Effector CD4-positive, alpha-beta T cell (primary cell): ENCODE measurements around the gene SHE.
"Not testable (repeated sequence)": the region's sequence is repeated elsewhere in the genome, so short reads cannot be mapped to it uniquely, and the experiment has no call there.

ENCODE experiments used
- DNase-seq: peaks from one replicate; pipeline ENCODE4 v3.0.0-alpha.2; 2020

The SHE gene

GRCh38 chr1:154512760-154513159, 10.5 kb upstream of the SHE start:
- no peak for DNase-seq

GRCh38 chr1:154503898-154504297, 1.7 kb upstream of the SHE start:
- no peak for DNase-seq

- no peak for DNase-seq
Observed at GRCh38 chr1:154502744-154503115, 518 bp upstream of the SHE start.

DNA sequence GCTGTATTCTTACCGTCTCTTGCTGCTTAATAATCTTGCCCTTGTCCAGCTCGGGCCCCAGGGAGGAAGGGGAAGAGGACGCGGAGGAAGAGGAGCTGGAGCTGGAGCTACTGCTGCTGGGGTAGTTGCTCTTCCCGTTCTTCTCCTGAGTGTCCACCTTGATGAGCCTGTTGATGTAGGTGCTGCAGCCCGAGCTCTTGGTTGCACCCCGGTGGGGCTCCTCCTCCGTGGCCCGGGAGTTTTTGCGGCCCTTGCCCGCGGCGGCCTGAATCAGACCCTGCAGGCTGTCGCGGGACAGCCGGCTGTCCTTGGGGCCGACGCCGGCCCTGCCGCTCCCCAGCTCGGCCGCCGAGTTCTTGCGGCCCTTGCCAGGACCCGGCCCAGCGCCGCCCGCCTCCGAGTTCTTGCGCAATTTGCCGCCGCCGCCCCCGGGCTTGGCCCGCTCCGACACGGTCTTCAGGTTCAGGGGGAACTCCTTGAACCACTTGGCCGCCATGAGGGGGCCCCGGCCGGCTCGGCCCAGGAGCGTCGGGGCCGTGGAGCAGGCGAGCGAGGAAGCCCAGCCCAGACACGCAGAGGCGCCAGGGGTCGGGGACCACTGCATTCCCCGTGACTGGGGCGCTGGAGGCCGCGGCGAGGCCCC, 668 bp downstream of the SHE start:
- DNase-seq: no peak

DNA sequence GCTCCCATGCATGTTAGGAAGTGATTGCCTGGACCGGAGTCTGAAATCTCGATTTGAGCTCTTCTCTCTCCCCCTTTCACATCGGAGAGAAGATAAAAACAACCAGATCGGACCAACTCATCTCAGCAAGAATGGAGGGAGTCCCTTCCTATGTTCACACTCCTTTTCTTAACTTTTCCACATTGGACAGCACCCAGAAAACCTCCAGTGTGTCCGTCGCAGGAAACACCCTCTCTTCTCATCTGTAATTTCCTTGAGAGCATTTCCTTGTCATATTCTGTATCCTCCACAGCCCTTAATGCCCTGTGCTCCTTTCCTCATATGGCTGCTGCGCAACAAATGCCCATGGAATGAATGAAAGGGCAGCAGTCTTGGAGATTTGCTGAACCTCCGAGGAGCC, 1.7 kb downstream of the SHE start:
- no peak for DNase-seq

DNA sequence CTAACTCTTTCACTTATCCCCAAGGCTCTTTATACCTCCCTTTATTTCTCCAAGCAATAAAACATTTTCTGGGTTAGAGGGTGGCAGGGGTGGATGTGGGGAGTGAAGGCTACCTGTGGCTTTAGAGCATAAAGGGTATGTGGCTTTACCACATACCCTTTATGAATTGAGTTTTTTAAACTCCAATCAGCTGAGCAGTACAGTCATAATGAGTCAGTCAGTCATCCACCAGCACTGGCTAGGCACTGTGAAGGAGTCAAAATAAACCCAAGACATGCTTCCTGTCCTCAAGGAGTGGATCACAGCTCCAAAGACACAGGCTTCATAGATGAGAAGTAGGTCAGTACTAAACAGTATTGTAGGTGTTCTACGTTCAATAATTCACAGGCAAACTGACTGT, 2.8 kb downstream of the SHE start:
- no peak for DNase-seq

DNA sequence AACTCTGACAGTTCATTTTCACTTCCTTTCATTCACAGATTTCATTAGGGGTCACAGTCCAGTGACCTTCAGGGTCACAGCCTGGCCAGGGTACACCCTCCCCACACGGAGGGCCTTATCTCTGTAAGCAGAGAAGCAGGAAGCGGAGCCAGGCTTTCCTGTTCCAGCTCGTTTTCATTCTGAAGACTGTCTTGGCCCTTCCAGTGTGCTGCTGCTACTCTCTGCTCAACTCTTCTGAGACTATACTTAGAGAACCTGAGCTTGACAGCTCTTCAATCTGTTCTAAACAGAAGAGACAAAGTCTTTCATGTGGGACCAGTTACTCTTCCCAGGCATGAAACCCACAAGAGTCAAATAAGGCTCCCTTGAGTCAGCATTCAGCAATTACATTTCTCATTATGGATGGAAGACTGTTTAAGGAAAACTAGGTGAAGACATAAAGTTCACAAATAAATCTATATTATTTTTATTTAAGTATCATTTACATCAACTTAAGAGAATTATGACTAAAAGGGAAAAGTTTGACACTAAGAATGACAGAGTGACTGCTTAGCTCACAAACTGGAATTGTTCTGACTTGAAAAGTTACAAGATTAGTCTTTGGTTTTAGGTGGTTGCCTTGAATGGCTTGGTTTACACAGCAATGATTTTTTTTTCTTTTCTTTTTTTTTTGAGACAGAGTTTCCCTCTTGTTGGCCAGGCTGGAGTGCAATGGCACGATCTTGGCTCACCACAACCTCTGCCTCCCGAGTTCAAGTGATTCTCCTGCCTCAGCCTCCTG, 5.0 kb downstream of the SHE start:
- DNase-seq: no peak

DNA sequence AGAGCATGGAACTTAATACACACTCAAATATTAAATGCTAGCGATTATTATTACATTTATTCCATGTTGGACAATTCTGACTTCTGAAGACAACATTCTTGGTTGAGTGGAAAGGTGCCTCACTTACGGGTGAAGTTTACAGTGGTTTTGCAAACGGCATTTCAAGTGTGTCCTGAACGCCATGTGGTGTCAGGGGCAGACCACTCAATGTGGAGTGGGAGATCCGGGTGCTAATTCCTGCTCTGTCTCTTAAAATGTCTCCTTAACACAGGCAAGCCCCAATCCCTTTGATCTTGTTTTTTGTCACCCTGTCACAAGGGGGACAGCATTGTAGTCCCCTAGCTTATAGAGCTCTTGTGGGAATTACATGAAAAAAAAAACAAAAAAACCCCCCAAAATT, 5.8 kb downstream of the SHE start:
- DNase-seq: no peak

DNA sequence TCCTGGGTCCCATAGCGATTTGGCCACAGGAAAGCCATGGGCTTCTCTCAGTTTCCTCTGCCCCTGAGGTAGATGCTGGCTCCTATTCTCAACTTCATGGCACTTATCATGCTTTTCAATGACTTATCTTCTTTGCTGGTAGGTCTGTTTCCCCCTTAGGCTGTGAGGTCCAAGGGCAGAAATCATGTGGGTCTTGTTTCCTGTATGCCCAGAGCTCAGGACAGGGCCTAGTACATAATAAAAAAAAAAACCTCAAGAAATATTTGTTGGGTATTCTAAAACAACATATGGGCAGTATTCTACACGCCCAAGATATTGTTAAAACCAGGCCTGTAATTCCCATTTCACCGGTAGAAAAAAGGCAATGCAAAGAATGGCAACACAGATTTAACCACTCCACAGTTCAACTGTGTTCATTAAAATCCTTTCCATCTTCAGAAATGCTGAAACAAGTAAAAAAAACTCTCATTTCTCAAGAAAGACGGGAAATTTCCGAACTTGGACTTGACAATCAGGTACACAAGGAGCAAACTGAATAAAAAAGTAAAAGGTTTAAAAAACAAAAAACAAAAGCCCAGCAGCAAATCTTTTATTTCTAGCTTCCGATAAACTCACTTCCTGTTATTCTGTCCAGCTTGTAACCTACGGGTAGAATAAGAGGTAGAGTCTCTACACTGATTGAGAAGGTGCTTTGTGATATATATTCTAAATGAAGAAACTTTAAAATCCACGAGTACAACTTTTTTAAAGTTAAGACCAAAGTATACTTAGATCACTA, 6.5 kb downstream of the SHE start:
- no peak for DNase-seq

DNA sequence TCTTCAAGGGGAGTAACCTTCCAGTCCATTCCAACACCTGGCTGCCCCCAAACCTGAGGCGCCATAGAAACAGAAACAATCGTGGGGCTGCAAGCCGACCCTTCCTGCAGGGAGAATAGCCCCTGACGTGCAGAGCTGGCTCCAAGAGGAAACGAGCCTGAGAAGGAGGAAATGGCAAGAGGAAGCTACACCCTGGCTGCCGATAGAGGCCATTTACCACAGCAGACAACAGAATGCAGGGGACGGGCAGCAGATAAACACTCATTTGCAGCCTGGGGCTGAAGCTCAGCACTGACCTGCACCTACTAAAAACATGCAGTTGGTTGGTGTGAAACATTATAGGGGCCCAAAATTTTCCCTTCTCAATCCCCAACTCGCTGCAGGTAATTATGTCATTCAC, 8.9 kb downstream of the SHE start:
- DNase-seq: no peak

DNA sequence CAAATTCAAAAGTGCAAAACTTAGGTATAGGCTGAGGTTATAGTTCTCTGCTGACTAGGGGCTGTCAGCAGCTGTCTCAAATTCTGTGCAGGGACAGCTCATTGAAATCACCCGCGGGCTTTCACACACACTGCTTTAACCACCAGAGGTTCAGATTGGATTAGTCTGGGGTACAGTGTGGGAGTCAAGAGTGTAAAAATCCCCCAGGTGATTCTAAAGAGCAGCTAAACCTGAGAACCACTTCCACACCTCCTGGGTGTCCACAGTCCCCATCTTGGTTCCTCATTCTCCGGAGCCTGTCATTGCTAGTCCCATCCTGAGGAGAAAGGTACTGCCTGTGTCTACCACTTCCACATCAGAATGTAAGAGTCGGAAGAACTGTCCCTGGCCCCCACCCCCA, 10.1 kb downstream of the SHE start:
- no peak for DNase-seq

DNA sequence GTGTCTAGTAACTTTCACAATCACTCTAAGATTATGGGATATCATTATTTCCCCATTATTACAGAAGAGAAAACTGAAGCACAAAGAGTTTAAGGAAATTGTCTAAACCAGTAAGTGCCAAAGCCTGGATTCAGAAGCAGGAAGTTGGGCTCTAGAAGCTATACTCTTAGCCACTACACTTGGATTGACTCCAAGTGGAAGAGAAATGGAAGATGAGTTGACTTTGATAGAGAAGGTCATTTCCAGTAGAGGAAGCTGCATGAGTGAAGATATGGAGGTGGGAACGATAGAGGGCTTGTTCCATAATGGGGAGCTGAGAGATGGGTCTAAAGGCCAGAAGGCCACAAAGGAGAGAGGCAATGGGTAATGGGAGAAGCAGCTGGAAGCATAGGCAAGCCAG, 11.9 kb downstream of the SHE start:
- no peak for DNase-seq

- DNase-seq: no peak
Observed at GRCh38 chr1:154489695-154490274, 12.4 kb downstream of the SHE start.

GRCh38 chr1:154488922-154489321, 13.3 kb downstream of the SHE start:
- no peak for DNase-seq

- DNase-seq: not testable (repeated sequence)
Observed at GRCh38 chr1:154486756-154487155, 15.5 kb downstream of the SHE start.

DNA sequence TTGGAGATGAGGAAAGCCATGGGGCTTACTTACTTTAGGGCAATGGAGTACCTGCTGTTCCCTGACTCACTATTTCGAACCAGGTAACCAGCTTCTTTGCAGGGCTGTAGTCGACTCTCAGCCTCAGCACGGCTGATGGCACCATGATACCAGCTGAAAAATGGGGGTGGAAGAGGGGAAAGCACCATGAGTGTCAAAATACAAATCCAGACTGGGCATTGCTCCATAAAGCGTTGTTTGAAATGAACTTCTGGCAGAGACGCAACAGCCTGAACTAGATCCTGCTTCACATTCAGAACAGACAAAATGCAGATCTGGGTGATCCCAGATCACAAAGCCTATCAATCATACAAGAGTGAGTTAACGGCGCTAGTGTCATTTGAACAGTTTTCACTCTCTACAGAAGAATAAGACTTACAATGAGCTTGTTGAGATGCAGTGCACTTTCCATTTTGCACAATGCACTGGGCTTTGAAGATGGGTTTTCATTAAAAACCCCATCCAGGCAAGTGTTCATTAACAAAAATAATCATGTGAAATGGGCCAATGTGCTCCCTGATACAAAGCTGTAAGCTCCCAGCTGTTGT, 16.2 kb downstream of the SHE start:
- DNase-seq: no peak

DNA sequence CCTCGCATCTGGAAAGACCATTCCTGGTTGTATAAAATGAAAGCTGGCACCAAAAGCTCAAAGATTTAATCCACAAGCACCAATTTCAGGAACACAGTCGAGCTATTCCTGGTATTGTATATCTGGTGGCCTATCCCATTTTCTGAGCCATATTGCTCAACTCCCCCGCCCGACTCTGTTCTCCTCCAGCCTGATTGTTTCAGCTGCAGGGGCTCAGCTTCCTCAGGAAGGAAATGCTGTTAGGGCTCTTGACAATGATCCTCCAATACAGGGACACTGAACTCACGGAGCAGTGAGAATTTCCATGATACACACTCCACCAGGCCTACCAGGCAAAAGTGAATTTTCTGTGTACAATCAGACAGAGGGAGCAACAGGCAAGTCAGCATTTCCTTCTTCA, 17.1 kb downstream of the SHE start:
- DNase-seq: no peak

DNA sequence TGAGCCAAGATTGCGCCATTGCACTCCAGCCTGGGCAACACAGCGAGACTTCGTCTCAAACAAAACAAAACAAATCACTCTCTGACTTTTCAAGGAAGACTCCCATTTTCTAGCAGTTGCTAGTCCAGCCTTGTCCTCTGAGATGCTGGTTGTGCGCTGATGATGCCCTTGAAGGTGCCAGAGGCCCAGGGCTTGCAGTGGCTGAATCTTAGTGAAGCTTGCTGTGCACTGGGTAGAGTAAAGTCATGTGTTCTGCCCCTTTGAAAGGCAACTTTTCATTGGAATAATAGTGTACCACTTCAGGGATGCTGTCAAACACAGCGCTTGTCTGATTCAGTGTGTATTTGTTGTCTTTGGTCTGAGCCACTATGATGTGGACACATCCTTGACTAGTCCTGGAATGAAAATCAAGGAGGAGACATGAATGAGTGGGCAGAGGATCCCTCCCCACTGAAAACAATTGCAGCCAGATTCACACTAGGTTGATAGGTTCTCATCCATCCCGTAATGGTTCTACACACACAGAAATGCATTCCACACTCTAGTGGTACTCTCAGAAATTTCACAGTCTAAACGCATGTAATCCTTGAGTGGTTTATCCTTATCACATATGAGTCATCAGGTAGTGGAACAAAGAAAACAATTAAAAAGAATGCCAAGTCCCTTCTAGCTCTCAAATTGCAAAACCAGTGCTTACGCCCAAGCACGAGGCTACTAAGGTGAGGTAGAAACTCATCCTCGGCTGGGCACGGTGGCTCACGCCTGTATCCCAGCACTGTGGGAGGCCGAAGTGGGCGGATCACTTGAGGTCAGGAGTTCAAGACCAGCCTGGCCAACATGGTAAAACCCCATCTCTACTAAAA, 18.0 kb downstream of the SHE start:
- no peak for DNase-seq

- DNase-seq: no peak
Observed at GRCh38 chr1:154481053-154481452, 21.2 kb downstream of the SHE start.

- peak; percentile 54 for DNase-seq
Observed at GRCh38 chr1:154479764-154480421, 22.3 kb downstream of the SHE start.

- DNase-seq: no peak
Observed at GRCh38 chr1:154478639-154479038, 23.6 kb downstream of the SHE start.

- DNase-seq: no peak
Observed at GRCh38 chr1:154478013-154478412, 24.2 kb downstream of the SHE start.
